GM18499 (cell line): Measurements from ENCODE around the gene CACNA1S.

Experiments used
- ATAC-seq: cut with Tn5 transposase; IDR thresholded peaks from one replicate; pipeline ENCODE4 v1.9.1; 2021; ENCODE audit warnings: moderate number of reproducible peaks; ENCODE audit not compliant: insufficient read depth, unreplicated experiment

Gene CACNA1S

GRCh38 chr1:201068976-201069375, 43.2 kb downstream of the CACNA1S start:
- no peak for ATAC-seq

GRCh38 chr1:201066986-201067385, 45.2 kb downstream of the CACNA1S start:
- no peak for ATAC-seq

GRCh38 chr1:201065686-201066085, 46.5 kb downstream of the CACNA1S start:
- no peak for ATAC-seq

- ATAC-seq, result no peak
Measured at GRCh38 chr1:201064806-201065205, 47.4 kb downstream of the CACNA1S start.

- no peak for ATAC-seq
Measured at GRCh38 chr1:201063145-201063544, 49.1 kb downstream of the CACNA1S start.

- no peak for ATAC-seq
Measured at GRCh38 chr1:201062511-201063091, 49.6 kb downstream of the CACNA1S start.

GRCh38 chr1:201061886-201062285, 50.3 kb downstream of the CACNA1S start:
- no peak for ATAC-seq

GRCh38 chr1:201061049-201061448, 51.2 kb downstream of the CACNA1S start:
- ATAC-seq, result no peak

GRCh38 chr1:201060586-201060985, 51.6 kb downstream of the CACNA1S start:
- ATAC-seq, result no peak

- no peak for ATAC-seq
Measured at GRCh38 chr1:201059871-201060555, 52.2 kb downstream of the CACNA1S start.

GRCh38 chr1:201059401-201059800, 52.8 kb downstream of the CACNA1S start:
- ATAC-seq, result no peak

GRCh38 chr1:201054091-201054543, 58.1 kb downstream of the CACNA1S start:
- ATAC-seq, result no peak

- ATAC-seq, result no peak
Measured at GRCh38 chr1:201053155-201053860, 58.9 kb downstream of the CACNA1S start.

GRCh38 chr1:201051399-201051798, 60.8 kb downstream of the CACNA1S start:
- ATAC-seq, result no peak

- ATAC-seq, result no peak
Measured at GRCh38 chr1:201050515-201051277, 61.5 kb downstream of the CACNA1S start.

- ATAC-seq, result no peak
Measured at GRCh38 chr1:201049248-201049831, 62.9 kb downstream of the CACNA1S start.

GRCh38 chr1:201048521-201048920, 63.7 kb downstream of the CACNA1S start:
- no peak for ATAC-seq

GRCh38 chr1:201044119-201044518, 68.1 kb downstream of the CACNA1S start:
- no peak for ATAC-seq

- ATAC-seq, result no peak
Measured at GRCh38 chr1:201042779-201043461, 69.3 kb downstream of the CACNA1S start.

GRCh38 chr1:201041011-201041410, 71.2 kb downstream of the CACNA1S start:
- ATAC-seq, result no peak
